ENCODE measurements around the gene PLK2.

PLK2 gene

GRCh38 chr5:58481828-58482227 is 21.9 kb upstream of the PLK2 start:
- in situ Hi-C loops (cut with MboI; ENCODE audit: low sequenced_read_pairs): loop anchor here (25.0 kb wide), 1 partner anchor 355 kb away; no protein-coding TSS in a partner anchor

DNA sequence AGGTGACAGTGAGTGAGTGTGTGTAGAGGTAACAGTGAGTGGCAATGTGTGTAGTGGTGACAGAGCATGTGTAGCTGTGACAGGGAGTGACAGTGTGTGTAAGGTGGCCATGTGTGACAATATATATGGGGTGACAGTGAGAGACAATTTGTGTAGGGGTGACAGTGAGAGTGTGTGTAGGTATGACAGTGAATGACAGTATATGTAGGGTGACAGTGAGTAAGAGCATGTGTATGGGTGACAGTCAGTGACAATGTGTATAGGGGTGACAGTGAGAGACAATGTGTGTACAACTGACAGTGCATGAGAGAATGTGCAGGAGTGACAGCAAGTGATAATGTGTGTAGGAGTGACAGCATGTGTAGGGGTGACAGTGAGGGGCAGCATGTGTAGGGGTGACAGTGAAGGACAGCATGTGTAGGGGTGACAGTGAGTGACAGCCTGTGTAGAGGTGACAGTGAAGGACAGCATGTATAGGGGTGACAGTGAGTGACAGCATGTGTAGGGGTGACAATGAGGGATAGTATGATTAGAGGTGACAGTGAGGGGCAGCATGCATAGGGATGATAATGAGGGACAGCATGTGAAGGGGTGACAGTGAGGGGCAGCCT is 21.3 kb upstream of the PLK2 start:
- in situ Hi-C loops (cut with MboI; ENCODE audit: low sequenced_read_pairs): loop anchor here (25.0 kb wide), 1 partner anchor 356 kb away; no protein-coding TSS in a partner anchor

GRCh38 chr5:58477760-58478376 is 18.0 kb upstream of the PLK2 start:
- in situ Hi-C loops (cut with MboI; ENCODE audit: low sequenced_read_pairs): loop anchor here (25.0 kb wide), 1 partner anchor 359 kb away; no protein-coding TSS in a partner anchor

GRCh38 chr5:58475404-58475803 is 15.5 kb upstream of the PLK2 start:
- in situ Hi-C loops (cut with MboI; ENCODE audit: low sequenced_read_pairs): loop anchor here (25.0 kb wide), 1 partner anchor 362 kb away; no protein-coding TSS in a partner anchor

DNA sequence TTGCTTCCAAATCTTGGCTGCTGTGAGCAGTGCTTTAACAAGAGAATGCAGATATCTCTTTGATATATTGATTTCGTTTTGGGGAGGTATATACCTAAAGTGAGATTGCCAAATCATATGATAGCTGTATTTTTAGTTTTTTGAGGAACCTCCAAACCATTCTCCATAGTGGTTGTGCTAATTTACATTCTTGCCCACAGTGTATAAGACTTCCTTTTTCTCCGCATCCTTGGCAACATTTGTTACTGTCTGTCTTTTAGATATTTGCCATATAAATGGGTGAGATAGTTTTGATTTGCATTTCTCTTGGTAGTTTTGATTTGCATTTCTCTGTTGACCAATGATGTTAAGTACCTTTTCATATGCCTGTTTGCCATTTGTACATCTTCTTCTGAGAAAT is 10.0 kb upstream of the PLK2 start:
- in situ Hi-C loops (cut with MboI; ENCODE audit: low sequenced_read_pairs): no loop called here

DNA sequence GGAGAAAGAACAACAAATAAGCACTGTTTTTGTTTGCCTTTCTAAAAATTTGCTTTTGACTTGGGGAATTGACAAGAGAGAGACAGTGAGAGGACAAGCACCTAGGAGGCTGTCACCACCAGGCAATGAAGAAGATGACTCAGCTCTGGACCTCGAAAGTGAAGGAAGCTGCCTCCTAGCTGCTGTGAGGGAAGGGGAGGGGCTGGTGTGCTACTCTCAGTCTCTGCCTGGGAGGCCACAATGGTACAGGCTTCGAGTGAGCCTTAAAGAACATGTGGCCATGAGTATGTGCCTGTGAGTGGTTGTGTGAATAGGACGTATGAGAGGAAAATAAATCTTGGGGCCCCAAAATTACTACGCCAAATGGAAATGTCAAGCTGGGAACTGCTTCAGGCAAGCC is 7.1 kb upstream of the PLK2 start:
- in situ Hi-C loops (cut with MboI; ENCODE audit: low sequenced_read_pairs): no loop called here

- in situ Hi-C loops (cut with MboI; ENCODE audit: low sequenced_read_pairs): no loop called here
These were observed 2.8 kb upstream of the PLK2 start for GRCh38 chr5:58462623-58463230.

DNA sequence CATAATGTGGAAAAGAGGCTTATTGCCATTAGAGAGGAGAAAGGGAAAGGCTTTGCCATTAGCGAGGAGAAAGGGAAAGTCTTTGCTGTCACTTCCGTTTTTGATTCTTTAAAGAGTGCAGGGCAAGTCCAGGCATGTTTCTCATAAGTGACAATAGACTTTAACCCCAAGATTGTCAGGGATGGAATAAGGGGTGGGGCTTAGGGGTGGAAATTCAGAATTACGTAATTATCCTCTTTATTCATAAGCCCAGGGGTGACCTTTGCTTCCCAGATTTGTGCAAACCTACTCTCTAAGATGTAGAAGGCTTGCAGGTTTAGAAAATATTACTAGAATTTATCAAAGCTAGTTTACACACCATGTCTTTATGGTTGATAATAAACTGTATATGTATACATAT is 2.3 kb upstream of the PLK2 start:
- in situ Hi-C loops (cut with MboI; ENCODE audit: low sequenced_read_pairs): no loop called here

- in situ Hi-C loops (cut with MboI; ENCODE audit: low sequenced_read_pairs): no loop called here
These were observed 923 bp upstream of the PLK2 start for GRCh38 chr5:58460732-58461286.

DNA sequence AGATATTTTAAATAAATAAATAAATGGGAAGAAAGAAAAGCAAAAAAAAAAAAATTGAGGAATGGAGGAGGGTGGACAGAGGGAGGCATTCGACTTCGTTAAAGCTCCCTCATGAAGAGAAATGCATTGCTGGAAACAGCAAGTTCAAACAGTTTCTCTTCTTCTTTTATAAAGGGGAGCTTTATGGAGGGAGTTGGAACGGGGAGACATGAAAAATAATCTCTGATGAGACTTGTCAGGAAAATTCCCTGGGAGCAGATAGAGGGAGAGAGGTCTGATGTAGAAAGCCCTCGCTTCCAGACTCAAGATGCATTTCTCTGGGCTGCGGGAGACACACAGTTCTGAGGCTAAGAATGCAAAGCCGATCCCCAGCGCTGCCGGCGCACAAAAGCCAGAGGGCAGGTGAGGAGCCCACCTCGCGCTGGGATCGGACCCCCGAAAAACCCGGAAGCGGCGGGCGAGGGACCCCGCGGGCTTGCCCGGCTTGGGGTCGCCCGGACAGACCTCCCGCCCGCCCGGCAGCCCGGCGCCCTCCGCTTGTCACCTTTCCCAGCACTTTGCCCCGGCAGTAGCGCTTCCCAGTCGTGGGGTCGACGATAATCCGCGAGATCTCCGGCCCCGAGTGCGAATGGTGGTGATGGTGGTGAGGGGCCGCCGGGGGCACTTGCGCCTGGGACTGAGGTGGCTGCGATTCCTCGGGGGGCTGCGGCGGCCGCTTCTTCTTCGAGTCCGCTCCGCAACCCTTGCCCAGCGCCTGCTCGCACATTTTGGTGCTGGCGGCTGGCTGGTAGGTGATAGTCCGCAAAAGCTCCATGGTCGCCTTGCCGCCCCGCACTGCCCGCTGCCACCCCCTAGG is 512 bp downstream of the PLK2 start:
- in situ Hi-C loops (cut with MboI; ENCODE audit: low sequenced_read_pairs): no loop called here

DNA sequence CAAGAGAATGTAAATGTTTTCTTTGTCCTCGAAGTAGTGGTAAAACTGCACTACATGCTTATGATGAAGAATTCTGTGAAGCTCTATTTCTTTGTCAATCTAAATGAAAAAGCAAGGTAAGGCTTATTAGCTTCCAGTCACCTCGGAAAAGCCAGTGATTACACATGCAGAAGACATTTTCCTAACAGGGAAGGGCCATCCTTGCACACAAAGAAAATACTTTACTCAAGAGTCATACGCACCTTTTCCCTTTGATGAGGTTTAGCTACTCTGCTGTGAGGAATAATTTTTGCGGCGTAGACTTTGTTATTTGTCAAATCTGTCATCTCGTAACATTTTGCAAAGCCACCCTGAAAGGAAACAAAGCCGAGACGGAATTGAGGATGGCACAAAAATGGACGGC is 1.1 kb downstream of the PLK2 start:
- in situ Hi-C loops (cut with MboI; ENCODE audit: low sequenced_read_pairs): no loop called here

DNA sequence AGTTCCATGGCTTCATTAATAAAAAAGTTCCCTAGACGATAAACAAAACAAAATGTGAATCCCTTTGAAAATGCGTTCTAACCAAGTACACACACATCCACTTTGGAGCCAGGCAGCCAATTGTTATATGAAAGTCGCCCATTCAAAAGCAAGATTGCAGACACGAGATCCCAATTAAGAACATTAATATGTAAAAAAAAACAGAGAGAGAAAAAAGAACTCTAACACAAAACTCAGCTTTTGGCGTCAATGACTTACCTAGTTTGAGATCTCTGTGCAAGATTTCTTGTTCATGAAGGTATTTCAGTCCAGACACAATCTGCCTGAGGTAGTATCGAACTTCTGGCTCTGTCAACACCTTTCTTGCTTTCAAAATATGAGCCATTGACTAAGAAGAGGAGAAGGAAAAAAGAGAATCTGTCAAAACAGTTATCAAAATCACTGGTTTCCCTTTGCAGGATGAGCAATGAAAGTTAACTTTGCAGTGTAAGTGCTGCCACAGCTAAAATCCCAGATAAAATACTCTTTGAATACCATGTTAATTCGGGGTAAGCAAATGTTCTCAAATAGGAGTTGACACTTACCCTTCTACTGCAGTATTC is 1.6 kb downstream of the PLK2 start:
- in situ Hi-C loops (cut with MboI; ENCODE audit: low sequenced_read_pairs): no loop called here

DNA sequence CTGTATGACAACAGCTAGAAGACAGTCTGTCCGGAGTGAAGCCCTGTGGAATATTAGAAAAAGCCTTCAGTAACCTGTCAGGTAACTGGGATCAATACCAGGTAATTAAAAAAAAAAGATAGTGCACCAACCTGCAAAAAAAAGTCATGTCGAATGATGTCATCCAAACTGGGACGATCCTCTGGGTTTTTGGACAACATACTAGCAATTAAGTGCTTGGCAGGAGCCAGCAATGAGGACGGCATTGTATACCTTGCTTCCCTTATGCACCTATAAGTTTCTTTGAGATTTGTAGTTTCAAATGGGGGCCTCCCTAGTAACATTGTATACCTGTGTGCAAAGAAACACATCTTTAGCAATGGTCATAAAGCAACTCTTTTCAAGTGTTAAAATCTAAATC is 2.8 kb downstream of the PLK2 start:
- in situ Hi-C loops (cut with MboI; ENCODE audit: low sequenced_read_pairs): no loop called here

DNA sequence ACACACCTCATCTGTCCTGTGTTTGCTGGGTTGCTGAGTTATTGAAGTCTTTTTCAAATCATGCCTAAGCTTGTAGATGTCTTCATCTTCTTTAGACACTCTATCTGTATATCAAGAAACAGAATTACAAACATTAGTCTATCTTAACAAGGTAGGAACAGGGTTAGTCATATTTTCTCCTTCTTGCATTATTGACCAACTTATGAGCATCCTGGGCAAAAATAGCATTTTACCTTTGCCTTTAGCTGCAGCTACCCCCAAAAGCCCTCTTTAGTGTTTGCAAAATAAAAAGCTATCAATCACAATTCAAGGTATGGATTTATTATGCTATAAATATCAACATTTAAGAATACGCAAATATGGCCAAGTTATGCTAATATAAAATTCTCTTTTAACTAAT is 3.4 kb downstream of the PLK2 start:
- in situ Hi-C loops (cut with MboI; ENCODE audit: low sequenced_read_pairs): no loop called here

DNA sequence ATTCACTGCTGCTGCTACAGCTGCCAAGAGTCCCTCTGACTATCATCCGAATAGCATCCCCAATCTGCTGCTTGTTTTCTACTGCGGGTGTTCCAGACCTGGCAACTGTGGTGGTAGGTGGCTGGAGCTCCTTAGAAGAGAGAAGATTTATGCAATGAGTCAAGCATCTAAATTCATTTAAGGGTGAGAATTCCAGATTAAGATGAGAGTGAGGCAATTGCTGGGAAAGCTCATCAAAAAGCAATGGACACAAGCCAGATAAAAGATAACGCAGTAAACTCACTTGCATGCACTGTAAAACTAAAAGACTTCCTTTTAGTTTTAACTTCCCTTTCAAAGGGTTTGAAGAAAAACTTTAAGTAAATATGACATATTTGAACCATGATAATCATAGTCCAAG is 3.9 kb downstream of the PLK2 start:
- in situ Hi-C loops (cut with MboI; ENCODE audit: low sequenced_read_pairs): no loop called here

- in situ Hi-C loops (cut with MboI; ENCODE audit: low sequenced_read_pairs): no loop called here
These were observed 4.4 kb downstream of the PLK2 start for GRCh38 chr5:58455480-58455879.

- in situ Hi-C loops (cut with MboI; ENCODE audit: low sequenced_read_pairs): no loop called here
These were observed 4.8 kb downstream of the PLK2 start for GRCh38 chr5:58455066-58455465.

DNA sequence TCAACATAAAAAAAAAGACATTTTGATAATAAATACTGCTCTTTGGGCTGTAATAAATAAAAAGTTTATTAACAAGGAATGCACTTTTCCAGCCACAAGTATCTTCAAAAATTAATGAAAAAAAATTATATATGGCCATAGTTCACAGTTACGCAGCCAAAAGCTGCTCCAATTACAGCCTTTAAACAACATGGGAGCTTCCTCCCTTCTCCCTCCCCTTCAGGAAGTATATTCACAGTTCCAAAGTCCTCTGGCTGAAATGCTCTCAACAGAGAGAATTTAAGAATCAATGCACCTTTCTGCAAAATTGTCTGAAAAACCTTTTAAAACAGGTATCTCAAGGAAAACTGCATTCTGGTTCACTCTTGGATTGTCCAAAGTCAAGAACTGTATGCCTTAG is 5.9 kb downstream of the PLK2 start:
- in situ Hi-C loops (cut with MboI; ENCODE audit: low sequenced_read_pairs): no loop called here

DNA sequence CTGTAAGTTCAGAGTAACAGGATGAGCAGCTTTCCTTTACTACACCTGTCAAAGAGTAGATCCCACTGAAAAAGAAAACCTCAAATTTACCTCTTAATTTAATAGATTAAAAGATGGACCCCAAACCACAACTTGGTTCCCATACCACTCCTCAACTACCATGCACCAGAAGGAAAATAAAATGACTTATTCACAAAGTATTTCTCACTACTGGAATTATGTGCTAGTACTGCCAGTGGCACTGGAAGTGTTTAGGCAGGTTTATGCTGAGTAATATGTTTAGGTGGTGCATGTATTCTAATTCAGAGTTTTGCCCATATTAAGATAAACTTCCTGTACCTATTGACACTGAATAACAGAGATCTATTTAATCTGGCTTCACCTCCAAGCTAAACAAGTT is 6.6 kb downstream of the PLK2 start:
- in situ Hi-C loops (cut with MboI; ENCODE audit: low sequenced_read_pairs): no loop called here

GRCh38 chr5:58452566-58453258 is 7.2 kb downstream of the PLK2 start:
- in situ Hi-C loops (cut with MboI; ENCODE audit: low sequenced_read_pairs): no loop called here

All from HL-60/S4 treated with phorbol 12-myristate 13-acetate at 8.2 ng/mL for 4 days and 3 days (cell line).